Inferior parietal cortex (tissue), 1 donor: Measurements from ENCODE around the gene MED23.
"Not testable (repeated sequence)": the region's sequence is repeated elsewhere in the genome, so short reads cannot be mapped to it uniquely, and the experiment has no call there.

ENCODE experiments used
- DNase-seq: peaks from one replicate; pipeline ENCODE4 v3.0.0-alpha.2; 2016; ENCODE audit errors: extremely low spot score

MED23 gene

GRCh38 chr6:131574686-131575085 is 53.4 kb downstream of the MED23 start:
- DNase-seq = no peak

DNA sequence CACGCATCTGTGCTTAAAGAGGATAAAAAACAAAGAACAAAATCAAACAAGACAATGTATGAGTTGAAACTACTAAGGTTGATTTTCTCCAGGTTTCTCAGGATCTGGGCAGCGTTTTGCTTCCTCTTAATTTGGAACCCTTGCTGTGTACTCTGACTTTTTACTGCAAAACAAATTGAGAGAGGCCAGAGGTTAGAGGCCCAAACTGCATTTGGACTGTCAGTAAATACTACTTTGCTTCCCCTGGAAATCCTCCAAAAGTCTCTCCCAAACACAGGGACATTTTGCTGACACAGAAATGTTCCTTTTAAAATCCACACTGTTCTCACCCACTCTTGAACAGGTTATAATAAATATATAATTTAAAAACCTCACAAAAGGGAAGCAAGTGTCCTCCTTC is 53.9 kb downstream of the MED23 start:
- no peak for DNase-seq

DNA sequence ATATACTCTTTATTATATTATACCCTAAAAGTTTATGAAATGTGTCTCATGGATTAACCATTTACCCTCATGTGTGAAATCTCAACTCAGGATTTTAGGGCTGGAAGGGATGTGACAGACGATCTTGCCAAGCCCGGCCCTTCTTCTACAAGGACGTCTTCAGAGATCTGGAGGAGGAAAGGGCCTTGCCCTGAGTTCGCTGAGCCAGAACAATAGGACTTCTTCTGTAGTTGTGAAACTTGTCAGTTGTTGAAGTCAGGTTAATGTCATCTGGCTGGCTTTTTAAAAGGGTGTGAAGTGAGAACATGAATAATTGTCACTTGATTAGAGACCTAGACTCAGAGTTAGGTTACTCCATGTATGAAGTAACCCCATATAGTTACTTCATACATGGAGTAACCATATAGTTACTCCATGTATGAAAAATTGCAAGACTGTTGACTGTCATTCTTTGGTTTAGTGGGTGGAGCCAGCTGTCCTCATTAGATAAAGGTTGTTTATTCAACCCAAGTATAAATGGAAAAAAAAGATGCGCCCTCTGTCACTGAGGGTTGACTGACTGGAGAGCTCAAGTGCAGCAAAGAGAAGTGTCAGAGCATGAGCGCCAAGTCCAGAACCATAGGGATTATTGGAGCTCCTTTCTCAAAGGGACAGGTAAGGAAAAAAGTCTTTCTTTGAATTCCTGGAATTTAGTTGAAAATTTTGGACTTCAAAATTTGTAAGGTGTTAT is 55.2 kb downstream of the MED23 start, which contains the start of gene ARG1:
ARG1 (plus strand) TSS at position 541 of the 730 bp plus-strand sequence; CDS start at position 598, 57 bp downstream.
- no peak for DNase-seq

GRCh38 chr6:131568726-131569125 is 59.3 kb downstream of the MED23 start:
- no peak for DNase-seq

- DNase-seq = no peak
Observed at GRCh38 chr6:131565056-131565455, 63.0 kb downstream of the MED23 start.

GRCh38 chr6:131561925-131562707 is 65.9 kb downstream of the MED23 start:
- no peak for DNase-seq

DNA sequence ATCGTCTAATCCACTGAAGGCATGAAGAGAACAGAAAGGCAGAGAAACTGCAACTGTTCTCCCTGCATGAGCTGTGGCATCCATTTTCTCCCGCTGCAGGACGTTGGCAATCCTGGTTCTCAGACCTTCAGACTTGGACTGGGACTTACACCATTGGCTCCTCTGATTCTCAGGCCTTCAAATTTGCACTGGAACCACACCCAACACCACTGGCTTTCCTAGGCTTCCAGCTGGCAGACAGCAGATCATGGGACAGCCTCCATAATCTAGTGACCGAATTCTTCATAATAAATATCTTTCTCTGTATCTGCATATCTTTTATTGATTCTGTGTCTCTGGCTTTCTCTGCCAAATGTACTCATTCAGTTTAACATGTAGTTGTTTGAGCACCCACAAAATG is 69.1 kb downstream of the MED23 start:
- DNase-seq = no peak

GRCh38 chr6:131555992-131556391 is 72.0 kb downstream of the MED23 start:
- DNase-seq = no peak

DNA sequence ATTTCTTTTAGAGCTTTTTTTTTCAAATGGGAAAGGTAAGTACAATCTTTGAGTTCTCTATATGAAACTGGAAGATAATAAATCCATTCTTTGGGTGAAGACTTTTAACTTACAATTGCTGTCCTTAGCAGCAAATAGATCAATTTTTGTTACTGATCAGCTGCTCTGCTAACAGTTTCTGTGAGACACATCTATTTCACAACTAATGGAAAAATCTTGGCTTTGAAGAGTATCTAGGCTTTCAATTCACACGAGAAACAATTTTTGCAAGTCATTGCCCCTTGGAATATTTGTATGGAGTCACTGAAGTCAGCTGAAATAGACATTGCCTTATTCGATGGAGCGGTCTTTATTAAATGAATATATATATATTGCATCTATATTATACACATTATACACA is 75.5 kb downstream of the MED23 start:
- no peak for DNase-seq

- DNase-seq = no peak
Observed at GRCh38 chr6:131551902-131552301, 76.1 kb downstream of the MED23 start.

DNA sequence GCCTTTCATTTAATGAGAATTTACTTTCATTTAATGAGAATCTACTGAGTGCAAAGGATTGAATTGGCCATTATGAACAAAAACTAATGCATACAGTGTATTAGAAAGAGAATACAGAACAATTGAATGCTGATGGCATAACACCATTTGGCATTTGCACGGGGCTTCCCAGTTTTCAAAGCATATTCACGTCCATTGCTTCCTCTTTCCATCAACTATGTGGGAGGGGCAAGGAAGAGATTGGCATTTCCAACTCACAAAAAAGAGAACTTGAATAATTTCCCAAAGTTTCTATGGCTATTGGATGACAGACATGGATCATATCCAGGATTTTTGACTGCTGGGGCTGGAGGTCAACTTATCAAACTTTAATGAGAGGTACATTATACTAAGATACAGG is 78.2 kb downstream of the MED23 start:
- no peak for DNase-seq

DNA sequence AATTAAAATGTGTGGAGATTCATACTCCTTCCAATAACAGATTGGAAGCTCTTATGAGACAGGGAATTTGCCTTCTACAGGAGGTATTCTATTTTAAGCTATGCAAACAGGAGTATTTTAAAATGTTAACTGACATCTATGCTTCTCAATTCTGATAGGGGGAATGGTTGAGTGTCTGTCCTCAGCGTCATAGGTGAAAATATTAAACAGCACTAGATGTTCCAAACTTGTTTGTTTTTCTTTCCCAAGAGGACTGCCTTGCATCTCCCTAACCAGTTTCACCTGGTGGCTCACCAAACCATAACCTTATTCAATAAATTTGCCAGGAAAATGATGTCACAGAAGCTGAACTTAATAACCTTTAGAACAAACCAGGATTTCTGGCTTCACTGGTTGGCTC is 79.6 kb downstream of the MED23 start:
- DNase-seq = no peak

GRCh38 chr6:131547488-131547887 is 80.6 kb downstream of the MED23 start:
- no peak for DNase-seq

GRCh38 chr6:131545317-131545716 is 82.7 kb downstream of the MED23 start:
- DNase-seq = no peak

GRCh38 chr6:131538615-131539014 is 89.4 kb downstream of the MED23 start:
- DNase-seq = not testable (repeated sequence)

DNA sequence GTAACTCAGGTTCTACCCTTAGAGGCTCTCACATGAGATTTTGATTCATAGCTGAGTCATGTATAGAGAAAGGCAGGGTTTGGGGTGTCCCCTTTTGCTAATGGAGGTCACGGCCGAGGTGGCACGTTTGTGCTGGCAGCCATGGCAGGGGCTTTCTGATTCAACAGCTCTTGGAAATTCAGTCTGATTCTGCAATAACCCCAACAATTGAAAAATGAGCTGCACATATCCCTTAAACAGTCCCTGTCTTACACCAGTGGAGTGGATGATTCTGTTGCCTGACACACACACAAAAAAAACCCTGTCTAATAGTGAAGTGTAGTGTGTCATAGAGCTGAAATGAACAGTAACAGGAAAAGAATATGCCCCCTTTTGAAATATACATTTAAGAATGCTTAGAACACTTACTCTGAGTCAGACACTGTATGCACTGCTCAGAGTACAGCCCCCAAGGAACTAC is 95.4 kb downstream of the MED23 start:
- no peak for DNase-seq

DNA sequence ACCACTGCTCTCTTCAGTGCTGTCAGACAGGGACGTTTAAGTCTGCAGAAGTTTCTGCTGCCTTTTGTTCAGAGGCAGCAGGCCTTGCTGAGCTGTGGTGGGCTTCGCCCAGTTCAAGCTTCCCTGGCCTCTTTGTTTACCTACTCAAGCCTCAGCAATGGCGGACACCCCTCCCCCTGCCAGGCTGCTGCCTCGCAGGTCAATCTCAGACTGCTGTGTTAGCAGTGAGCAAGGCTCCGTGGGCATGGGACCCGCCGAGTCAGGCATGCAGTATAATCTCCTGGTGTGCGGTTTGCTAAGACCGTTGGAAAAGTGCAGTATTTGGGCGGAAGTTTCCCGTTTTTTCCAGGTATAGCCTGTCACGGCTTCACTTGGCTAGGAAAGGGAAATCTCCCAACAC is 96.4 kb downstream of the MED23 start:
- DNase-seq = not testable (repeated sequence)

DNA sequence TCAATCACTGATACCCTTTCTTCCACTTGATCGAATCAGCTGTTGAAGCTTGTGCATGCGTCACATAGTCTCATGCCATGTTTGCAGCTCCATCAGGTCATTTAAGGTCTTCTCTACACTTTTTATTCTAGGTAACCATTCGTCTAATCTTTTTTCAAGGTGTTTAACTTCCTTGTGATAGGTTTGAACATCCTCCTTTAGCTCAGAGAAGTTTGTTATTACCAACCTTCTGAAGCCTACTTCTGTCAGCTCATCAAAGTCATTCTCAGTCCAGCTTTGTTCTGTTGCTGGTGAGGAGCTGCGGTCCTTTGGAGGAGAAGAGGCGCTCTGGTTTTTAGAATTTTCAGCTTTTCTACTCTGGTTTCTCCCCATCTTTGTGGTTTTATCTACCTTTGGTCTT is 97.1 kb downstream of the MED23 start:
- DNase-seq = not testable (repeated sequence)

DNA sequence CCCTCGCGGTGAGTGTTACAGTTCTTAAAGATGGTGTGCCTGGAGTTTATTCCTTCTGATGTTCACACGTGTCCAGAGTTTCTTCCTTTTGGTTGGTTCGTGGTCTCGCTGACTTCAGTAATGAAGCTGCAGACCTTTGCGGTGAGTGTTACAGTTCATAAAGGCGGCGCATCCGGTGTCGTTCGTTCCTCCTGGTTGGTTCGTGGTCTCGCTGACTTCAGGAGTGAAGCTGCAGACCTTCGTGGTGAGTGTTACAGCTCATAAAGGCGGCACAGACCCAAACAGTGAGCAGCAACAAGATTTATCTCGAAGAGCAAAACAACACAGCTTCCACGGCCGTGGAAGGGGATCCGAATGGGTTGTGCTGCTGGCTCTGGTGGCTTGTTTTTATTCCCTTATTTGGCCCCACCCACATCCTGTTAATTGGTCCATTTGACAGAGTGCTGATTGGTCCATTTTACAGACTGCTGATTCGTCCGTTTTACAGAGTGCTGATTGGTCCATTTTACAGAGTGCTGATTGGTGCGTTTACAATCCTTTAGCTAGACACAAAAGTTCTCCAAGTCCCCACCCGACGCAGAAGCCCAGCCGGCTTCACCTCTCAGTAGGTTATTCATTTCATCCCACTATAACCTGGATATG is 103.2 kb downstream of the MED23 start:
- DNase-seq = no peak

DNA sequence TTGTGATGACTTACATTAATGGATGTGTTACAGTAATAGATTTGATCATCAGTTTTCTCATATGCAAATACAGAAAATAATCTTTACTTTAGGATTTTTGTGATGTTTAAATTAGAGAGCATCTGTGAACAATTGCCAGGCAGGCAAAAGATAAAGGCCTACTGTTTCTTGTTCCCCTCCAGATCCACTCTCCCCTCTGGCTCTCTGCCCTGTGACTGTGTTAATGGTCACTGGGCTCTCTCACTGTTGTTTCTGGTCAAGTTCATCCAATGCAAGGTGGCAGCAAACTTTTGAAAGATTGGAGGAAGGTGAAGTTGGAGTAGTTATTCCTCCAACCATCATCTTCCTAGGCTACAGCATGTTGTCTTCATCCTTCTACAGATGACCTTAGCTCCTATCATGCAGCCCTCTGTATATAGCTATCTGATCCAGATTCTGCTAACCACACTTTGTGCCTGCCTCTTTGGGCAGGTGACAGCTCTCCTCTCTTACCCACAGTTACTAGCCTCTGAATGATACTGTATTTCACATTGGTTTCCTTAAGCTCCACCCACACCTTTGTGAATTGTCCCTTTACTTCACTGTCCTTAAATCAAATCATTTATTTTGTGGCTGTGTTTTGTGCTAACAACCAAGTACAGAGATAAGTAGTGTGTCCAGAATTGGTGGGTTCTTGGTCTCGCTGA is 103.9 kb downstream of the MED23 start:
- DNase-seq = peak; percentile 26
